Astrocyte of the spinal cord (primary cell): ENCODE measurements around the gene NEIL1.
A peak's percentile ranks its signal among the peaks of the same experiment; 100 is the strongest.
"Not testable (repeated sequence)": the region's sequence is repeated elsewhere in the genome, so short reads cannot be mapped to it uniquely, and the experiment has no call there.

Source experiments
- DNase-seq: peaks from one replicate; pipeline ENCODE4 v3.0.0; 2011; ENCODE audit warnings: low read depth, low spot score
- H3K4me3 ChIP-seq: 2 replicates; pipeline ENCODE4 v1.5.1; 2011; ENCODE audit warnings: low read depth, mild to moderate bottlenecking, low read length, moderate library complexity
- in situ Hi-C: cut with HindIII; loops from 2 replicates; pipeline ENCODE4 v1.10.0; 2017; ENCODE audit warnings: low sequenced_read_pairs
- TF ChIP-seq, protein P1 (sequence below): IDR thresholded peaks from 2 replicates; pipeline ENCODE4 v1.5.1; 2012; ENCODE audit warnings: low read depth, mild to moderate bottlenecking, low read length, inconsistent platforms

The NEIL1 gene

DNA sequence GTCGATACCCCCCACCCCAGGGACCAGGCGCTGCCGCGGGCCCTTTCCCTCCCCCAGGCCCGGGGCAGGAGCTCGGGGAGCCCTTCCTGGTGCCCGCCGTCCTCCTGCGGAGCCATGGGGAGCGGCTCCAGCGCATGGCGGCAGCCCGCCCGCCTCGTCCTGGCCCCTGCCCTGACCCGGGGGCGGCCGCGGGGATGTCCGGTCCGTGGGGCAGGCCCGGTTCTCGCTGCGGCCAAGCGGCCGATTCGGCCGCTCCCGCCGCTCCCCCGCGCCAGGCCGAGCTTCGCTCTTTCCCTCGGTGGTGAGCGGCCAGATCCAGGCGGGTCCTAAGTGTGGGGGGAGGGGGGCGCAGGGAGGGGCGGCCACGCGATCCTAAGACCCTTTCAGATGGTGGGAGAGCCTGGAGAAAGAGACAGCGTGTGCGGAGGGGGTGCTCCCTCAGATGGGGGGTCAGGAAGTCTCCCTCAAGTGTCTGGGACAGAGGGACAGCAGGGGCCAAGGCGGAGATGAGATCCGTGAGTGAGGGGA lies 1.3 kb downstream of the NEIL1 start:
- H3K4me3 ChIP-seq = peak overlapping the region; percentile 70
- TF ChIP-seq, protein P1, sequence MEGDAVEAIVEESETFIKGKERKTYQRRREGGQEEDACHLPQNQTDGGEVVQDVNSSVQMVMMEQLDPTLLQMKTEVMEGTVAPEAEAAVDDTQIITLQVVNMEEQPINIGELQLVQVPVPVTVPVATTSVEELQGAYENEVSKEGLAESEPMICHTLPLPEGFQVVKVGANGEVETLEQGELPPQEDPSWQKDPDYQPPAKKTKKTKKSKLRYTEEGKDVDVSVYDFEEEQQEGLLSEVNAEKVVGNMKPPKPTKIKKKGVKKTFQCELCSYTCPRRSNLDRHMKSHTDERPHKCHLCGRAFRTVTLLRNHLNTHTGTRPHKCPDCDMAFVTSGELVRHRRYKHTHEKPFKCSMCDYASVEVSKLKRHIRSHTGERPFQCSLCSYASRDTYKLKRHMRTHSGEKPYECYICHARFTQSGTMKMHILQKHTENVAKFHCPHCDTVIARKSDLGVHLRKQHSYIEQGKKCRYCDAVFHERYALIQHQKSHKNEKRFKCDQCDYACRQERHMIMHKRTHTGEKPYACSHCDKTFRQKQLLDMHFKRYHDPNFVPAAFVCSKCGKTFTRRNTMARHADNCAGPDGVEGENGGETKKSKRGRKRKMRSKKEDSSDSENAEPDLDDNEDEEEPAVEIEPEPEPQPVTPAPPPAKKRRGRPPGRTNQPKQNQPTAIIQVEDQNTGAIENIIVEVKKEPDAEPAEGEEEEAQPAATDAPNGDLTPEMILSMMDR = no peak
- in situ Hi-C loops = no loop called here
- DNase-seq = no peak

DNA sequence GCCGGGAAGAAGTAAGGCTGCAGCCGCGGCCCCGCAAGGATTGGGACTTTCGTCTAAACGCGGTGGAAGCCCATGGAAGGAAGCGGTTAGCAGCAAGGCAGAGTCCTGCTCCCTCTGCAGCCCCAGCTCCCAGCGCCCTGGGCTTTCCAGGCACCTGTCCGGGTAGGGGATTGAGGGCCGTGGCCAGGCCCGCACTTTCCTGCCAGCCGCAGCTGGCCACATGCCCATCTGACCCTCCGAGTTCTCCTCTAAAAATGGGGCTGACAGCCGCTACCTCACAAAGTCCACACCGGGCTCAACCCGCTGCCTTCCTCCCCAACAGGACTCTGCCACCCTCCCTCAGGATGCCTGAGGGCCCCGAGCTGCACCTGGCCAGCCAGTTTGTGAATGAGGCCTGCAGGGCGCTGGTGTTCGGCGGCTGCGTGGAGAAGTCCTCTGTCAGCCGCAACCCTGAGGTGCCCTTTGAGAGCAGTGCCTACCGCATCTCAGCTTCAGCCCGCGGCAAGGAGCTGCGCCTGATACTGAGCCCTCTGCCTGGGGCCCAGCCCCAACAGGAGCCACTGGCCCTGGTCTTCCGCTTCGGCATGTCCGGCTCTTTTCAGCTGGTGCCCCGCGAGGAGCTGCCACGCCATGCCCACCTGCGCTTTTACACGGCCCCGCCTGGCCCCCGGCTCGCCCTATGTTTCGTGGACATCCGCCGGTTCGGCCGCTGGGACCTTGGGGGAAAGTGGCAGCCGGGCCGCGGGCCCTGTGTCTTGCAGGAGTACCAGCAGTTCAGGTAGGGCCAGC lies 1.9 kb downstream of the NEIL1 start:
- H3K4me3 ChIP-seq = peak overlapping the region; percentile 70
- DNase-seq = no peak
- TF ChIP-seq, protein P1 = no peak
- in situ Hi-C loops = no loop called here

DNA sequence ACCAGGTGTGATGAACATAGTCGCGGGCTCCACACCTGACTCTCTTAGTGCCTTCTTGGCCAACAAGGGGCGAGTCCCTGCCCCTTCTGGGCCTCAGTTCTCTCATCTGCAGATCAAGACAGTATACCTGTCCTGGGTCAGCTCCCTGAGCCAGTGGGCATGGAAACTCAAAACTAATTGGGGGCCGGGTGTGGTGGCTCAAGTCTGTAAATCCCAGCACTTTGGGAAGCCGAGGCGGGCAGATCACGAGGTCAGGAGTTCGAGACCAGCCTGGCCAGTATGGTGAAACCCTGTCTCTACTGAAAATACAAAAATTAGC lies 2.5 kb downstream of the NEIL1 start:
- in situ Hi-C loops, DNase-seq, H3K4me3 ChIP-seq: not testable (repeated sequence)

DNA sequence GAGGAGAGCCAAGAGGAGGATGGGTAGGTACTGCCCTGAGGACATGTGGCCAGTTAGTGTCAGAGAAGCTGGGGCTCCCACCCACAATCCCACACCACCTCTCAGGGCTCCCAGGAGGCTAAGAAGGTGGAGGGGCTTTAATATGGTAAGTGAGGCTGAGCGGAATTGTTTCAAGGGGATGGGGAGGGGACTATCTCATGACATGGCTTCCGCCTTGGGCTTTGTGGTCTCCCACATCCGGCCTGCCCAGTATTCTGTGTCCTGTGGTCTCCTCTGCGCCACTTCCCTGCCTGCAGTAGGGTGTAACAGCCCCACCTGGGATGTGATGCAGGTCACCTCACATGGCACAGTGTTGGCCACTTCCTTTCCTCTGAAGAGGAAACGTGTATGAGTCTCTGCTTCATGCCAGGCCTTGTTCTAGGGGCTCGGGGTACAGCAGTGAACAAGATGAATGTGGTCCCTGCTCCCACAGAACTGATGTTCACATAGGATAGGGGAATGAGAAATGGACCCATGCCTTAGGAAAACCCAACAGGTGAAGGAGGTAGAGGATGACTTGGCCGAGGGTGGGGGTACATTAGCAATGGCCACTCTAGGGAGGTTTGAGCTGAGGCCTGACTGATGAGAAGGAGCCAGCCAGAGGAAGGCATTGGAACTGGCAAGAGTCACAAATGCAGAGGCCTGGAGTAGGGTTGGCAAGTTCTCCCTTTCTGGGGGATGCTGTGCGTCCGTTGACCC lies 3.2 kb downstream of the NEIL1 start:
- no peak overlapping the region for H3K4me3 ChIP-seq
- in situ Hi-C loops = no loop called here
- TF ChIP-seq, protein P1 = no peak
- DNase-seq = no peak

DNA sequence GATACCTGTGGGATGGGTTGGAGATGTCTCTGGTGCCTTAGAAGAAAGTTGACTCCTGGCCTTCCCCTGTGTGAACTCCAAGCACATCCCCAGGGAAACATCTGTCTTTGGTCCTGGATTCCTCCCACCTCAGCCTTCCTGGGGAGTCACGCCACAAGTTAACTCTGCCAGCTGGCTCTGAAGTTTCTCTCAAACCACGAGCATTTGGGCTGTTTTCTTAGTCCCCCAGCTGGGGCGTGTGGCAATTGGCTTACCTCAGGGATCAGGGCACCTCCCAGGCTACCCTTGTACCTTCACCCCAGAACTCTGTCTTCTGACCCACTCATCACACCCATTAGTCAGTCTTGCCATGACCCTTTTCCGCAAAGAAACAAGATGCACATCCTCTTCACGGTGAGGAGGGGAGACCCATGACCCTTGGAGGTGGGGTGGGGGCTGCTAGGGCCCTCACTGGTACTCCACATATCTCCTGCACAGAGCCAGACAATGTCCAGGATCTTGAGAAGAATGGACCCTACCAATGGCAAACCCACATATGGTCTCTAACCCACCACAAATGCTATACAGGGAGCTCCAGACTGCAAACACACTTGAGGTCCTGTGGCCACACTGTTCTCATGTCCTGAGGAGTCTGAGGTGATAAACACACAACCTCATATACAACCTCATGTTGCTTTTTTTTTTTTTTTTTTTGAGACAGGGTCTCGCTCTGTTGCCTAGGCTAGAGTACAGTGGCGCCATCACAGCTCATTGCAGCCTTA lies 3.9 kb downstream of the NEIL1 start:
- DNase-seq = no peak
- TF ChIP-seq, protein P1 = no peak
- in situ Hi-C loops = no loop called here
- H3K4me3 ChIP-seq = no peak overlapping the region

DNA sequence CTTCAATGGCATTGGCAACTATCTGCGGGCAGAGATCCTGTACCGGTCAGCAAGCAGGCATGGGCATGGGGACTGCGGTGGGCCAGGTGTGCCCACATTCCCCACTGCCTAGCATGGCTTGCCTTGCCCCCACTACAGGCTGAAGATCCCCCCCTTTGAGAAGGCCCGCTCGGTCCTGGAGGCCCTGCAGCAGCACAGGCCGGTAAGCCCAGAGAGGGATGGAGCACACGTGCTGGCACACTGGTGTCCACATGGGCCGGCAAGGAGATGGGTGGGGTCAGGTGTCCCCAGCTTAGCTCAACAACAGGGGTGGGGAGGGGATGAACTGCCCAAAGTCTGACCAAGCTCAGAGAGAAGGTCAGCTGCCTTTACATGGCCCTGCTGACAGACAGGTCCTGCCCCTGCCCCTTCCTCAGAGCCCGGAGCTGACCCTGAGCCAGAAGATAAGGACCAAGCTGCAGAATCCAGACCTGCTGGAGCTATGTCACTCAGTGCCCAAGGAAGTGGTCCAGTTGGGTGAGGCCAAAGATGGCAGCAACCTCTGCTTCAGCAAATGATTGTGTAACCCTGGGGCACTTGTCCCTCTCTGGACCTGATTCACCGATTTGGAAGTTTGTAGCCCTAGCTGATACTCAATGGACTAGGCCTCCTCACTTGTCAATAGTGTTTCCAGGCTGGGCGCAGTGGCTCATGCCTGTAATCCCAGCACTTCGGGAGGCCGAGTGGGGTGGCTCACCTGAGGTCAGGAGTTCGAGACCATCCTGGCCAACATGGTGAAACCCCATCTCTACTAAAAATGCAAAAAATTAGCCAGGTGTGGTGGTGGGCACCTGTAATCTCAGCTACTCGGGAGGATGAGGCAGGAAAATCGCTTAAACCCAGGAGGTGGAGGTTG lies 5.6 kb downstream of the NEIL1 start:
- H3K4me3 ChIP-seq = no peak overlapping the region
- TF ChIP-seq, protein P1 = no peak
- DNase-seq = no peak
- in situ Hi-C loops = no loop called here
